Activated CD4-positive, alpha-beta T cell treated with anti-CD3 and anti-CD28 coated beads, Interleukin-2, Interleukin-6, amounts not matched to agents 100 ng/mL and 50 ng/mL, durations not matched to agents 16 hours and 8 hours (primary cell): Measurements from ENCODE around the gene WDFY2.
"Not testable (repeated sequence)": the region's sequence is repeated elsewhere in the genome, so short reads cannot be mapped to it uniquely, and the experiment has no call there.

Experiments
- DNase-seq: peaks from one replicate; pipeline ENCODE4 v3.0.0-alpha.2; 2020

Gene WDFY2

GRCh38 chr13:51668580-51669195, 84.4 kb downstream of the WDFY2 start:
- DNase-seq = no peak

- DNase-seq = no peak
Observed at GRCh38 chr13:51673165-51673564, 88.9 kb downstream of the WDFY2 start.

- DNase-seq = no peak
Observed at GRCh38 chr13:51674276-51674675, 90.0 kb downstream of the WDFY2 start.

GRCh38 chr13:51675385-51675784, 91.1 kb downstream of the WDFY2 start:
- DNase-seq = no peak

GRCh38 chr13:51675877-51676276, 91.6 kb downstream of the WDFY2 start:
- DNase-seq = no peak

- no peak for DNase-seq
Observed at GRCh38 chr13:51676739-51677138, 92.5 kb downstream of the WDFY2 start.

GRCh38 chr13:51678420-51678819, 94.2 kb downstream of the WDFY2 start:
- no peak for DNase-seq

GRCh38 chr13:51679616-51680015, 95.4 kb downstream of the WDFY2 start:
- DNase-seq = no peak

- peak; percentile 52 for DNase-seq
Observed at GRCh38 chr13:51681037-51681678, 96.9 kb downstream of the WDFY2 start.

- DNase-seq = no peak
Observed at GRCh38 chr13:51682686-51683085, 98.4 kb downstream of the WDFY2 start.

GRCh38 chr13:51683597-51683996, 99.3 kb downstream of the WDFY2 start:
- DNase-seq = no peak

- no peak for DNase-seq
Observed at GRCh38 chr13:51684076-51684475, 99.8 kb downstream of the WDFY2 start.

- no peak for DNase-seq
Observed at GRCh38 chr13:51687947-51688714, 103.9 kb downstream of the WDFY2 start.

GRCh38 chr13:51688937-51689662, 104.8 kb downstream of the WDFY2 start:
- no peak for DNase-seq

GRCh38 chr13:51689663-51689996, 105.4 kb downstream of the WDFY2 start:
- no peak for DNase-seq

GRCh38 chr13:51695677-51696076, 111.4 kb downstream of the WDFY2 start:
- not testable (repeated sequence) for DNase-seq

- DNase-seq = no peak
Observed at GRCh38 chr13:51697181-51697580, 112.9 kb downstream of the WDFY2 start.

GRCh38 chr13:51697855-51698254, 113.6 kb downstream of the WDFY2 start:
- DNase-seq = no peak

- no peak for DNase-seq
Observed at GRCh38 chr13:51698352-51698751, 114.1 kb downstream of the WDFY2 start.

- DNase-seq = no peak
Observed at GRCh38 chr13:51704399-51705313, 120.4 kb downstream of the WDFY2 start.

GRCh38 chr13:51707461-51707860, 123.2 kb downstream of the WDFY2 start:
- no peak for DNase-seq

GRCh38 chr13:51713807-51714206, 129.5 kb downstream of the WDFY2 start:
- no peak for DNase-seq
